K562 (cell line): Measurements from ENCODE around the gene FASTK. TPM values are rescaled to one million over a fixed set of nuclear protein-coding genes. Genes with fewer than 3 reads are reported as not detected.

Source experiments
- CTBP1 ChIP-seq: fragments of 450-650 bp; IDR thresholded peaks from 2 replicates; pipeline ENCODE4 v1.6.1; 2016; ENCODE audit warnings: borderline replicate concordance
- ILK ChIP-seq: fragments of 450-650 bp; IDR thresholded peaks from 2 replicates; pipeline ENCODE4 v1.6.1; 2016; ENCODE audit warnings: missing genetic modification characterization, low read depth, mild to moderate bottlenecking, missing compliant biosample characterization, moderate library complexity, borderline replicate concordance
- MCM3 ChIP-seq: fragments of 450-650 bp; IDR thresholded peaks from 2 replicates; pipeline ENCODE4 v1.6.1; 2016
- MYBL2 ChIP-seq, 2 experiments: fragments of 450-650 bp in 1 of 2; sonication (generic) in 1 of 2; formaldehyde crosslinking in 1 of 2; IDR thresholded peaks; 2 replicates each; pipeline versions ENCODE4 v1.6.1 to v1.8.1; 2017 to 2022; ENCODE audit warnings: borderline replicate concordance in 1 of 2, inconsistent platforms in 1 of 2, low read depth in 1 of 2, mild to moderate bottlenecking in 1 of 2, missing genetic modification reagents in 1 of 2, moderate library complexity in 1 of 2
- NR1H2 ChIP-seq: sonication (generic); formaldehyde crosslinking; IDR thresholded peaks from 2 replicates; pipeline ENCODE4 v1.4.0; 2020; ENCODE audit warnings: mild to moderate bottlenecking, missing genetic modification reagents
- RBFOX2 ChIP-seq: fragments of 200-400 bp; formaldehyde crosslinking; IDR thresholded peaks from 2 replicates; pipeline ENCODE4 v1.6.1; 2017; ENCODE audit warnings: low read depth, mild to moderate bottlenecking, low read length, moderate library complexity
- TEAD1 ChIP-seq, 2 experiments: fragments of 450-650 bp in 1 of 2; sonication (generic) in 1 of 2; formaldehyde crosslinking; IDR thresholded peaks; 2 replicates each; pipeline versions ENCODE4 v1.4.0 to v1.8.0; 2020 to 2022; ENCODE audit warnings: mild to moderate bottlenecking in 2 of 2, missing genetic modification reagents in 1 of 2
- ZBTB33 ChIP-seq: sonication (generic); formaldehyde crosslinking; IDR thresholded peaks from 2 replicates; pipeline ENCODE4 v1.8.1; 2023; ENCODE audit warnings: mild to moderate bottlenecking, missing genetic modification reagents
- ZKSCAN1 ChIP-seq: fragments of 150-350 bp; IDR thresholded peaks from 2 replicates; pipeline ENCODE4 v1.6.1; 2016; ENCODE audit warnings: low read depth, low read length
- ZNF174 ChIP-seq: fragments of 250-450 bp; sonication (Bioruptor Pico); IDR thresholded peaks from 2 replicates; pipeline ENCODE4 v1.4.0; 2020; ENCODE audit warnings: mild to moderate bottlenecking
- ZNF239 ChIP-seq: fragments of 250-450 bp; sonication (Bioruptor Pico); IDR thresholded peaks from 2 replicates; pipeline ENCODE4 v1.4.0; 2020; ENCODE audit warnings: mild to moderate bottlenecking
- ZNF431 ChIP-seq: sonication (generic); formaldehyde crosslinking; IDR thresholded peaks from 2 replicates; pipeline ENCODE4 v1.8.0; 2022; ENCODE audit warnings: mild to moderate bottlenecking, missing genetic modification reagents
- ZNF436 ChIP-seq: fragments of 250-450, 450-650 bp; sonication (Bioruptor Pico); formaldehyde crosslinking; IDR thresholded peaks from 2 replicates; pipeline ENCODE4 v1.7.0; 2020; ENCODE audit warnings: mild to moderate bottlenecking
- ZNF444 ChIP-seq: fragments of 250-450 bp; sonication (Bioruptor Pico); IDR thresholded peaks from 2 replicates; pipeline ENCODE4 v1.4.0; 2020; ENCODE audit warnings: mild to moderate bottlenecking, moderate library complexity
- polyA plus RNA-seq, 8 experiments: library from polyadenylated mRNA; depleted of rRNA in 4 of 8; stranded (reverse) in 5 of 8; unstranded in 3 of 8; fragments of >200 nt; fragmentation: Nextera tagmentation in 2 of 8; fragmentation: Illumina TruSeq in 1 of 8; extraction: Ambion mirVana in 2 of 8; extraction: Trizol in 1 of 8; gene quantifications; 2 replicates each; pipeline versions ENCODE4 v1.2.1 to v1.2.3, GENCODE V29; 2011 to 2014; ENCODE audit warnings: inconsistent platforms in 1 of 8, missing spikeins in 1 of 8
- total RNA-seq, 7 experiments: library from RNA; depleted of rRNA in 6 of 7; stranded (reverse); fragments of >200 nt in 6 of 7; fragmentation: Illumina TruSeq in 2 of 7; extraction: Trizol in 2 of 7; gene quantifications; 2 replicates each; pipeline versions ENCODE4 v1.2.1 to v1.2.3, GENCODE V29; 2011 to 2021; ENCODE audit warnings: low replicate concordance in 1 of 7
- TF ChIP-seq, protein P1 (sequence below): fragments of 450-650 bp; IDR thresholded peaks from 2 replicates; pipeline ENCODE4 v1.7.1; 2018; ENCODE audit warnings: mild to moderate bottlenecking, low read depth; ENCODE audit not compliant: partially characterized antibody
- TF ChIP-seq, protein P2 (sequence below), 2 experiments: fragments of 450-650 bp; formaldehyde crosslinking in 1 of 2; IDR thresholded peaks; 2 replicates each; pipeline versions ENCODE4 v1.4.0 to v1.6.1; 2014 to 2020; ENCODE audit warnings: mild to moderate bottlenecking in 2 of 2, borderline replicate concordance in 1 of 2, low read depth in 1 of 2

FASTK gene
- total and polyA plus RNA-seq, 9 of the 15 experiments (the other 6 are each of a cell fraction or from before 2014, with no cell fraction given): 0.51 to 150 (median 48.2) TPM

GRCh38 chr7:151091431-151091830, 10.8 kb upstream of the FASTK start (continued):
- TF ChIP-seq, protein P1, sequence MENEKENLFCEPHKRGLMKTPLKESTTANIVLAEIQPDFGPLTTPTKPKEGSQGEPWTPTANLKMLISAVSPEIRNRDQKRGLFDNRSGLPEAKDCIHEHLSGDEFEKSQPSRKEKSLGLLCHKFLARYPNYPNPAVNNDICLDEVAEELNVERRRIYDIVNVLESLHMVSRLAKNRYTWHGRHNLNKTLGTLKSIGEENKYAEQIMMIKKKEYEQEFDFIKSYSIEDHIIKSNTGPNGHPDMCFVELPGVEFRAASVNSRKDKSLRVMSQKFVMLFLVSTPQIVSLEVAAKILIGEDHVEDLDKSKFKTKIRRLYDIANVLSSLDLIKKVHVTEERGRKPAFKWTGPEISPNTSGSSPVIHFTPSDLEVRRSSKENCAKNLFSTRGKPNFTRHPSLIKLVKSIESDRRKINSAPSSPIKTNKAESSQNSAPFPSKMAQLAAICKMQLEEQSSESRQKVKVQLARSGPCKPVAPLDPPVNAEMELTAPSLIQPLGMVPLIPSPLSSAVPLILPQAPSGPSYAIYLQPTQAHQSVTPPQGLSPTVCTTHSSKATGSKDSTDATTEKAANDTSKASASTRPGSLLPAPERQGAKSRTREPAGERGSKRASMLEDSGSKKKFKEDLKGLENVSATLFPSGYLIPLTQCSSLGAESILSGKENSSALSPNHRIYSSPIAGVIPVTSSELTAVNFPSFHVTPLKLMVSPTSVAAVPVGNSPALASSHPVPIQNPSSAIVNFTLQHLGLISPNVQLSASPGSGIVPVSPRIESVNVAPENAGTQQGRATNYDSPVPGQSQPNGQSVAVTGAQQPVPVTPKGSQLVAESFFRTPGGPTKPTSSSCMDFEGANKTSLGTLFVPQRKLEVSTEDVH: no peak
- no peak for TF ChIP-seq ILK (tag)
- TF ChIP-seq ZNF239: no peak
- no peak for TF ChIP-seq ZNF436 (CRISPR knock-in tag)
- TF ChIP-seq MCM3: no peak
- no peak for TF ChIP-seq NR1H2
- TF ChIP-seq MYBL2 (IDR thresholded peaks at IDR 0.05; ENCODE audit: low read depth): no peak
- no peak for TF ChIP-seq MYBL2 (CRISPR knock-in tag; IDR thresholded peaks at IDR 0.05; ENCODE audit: borderline replicate concordance)
- no peak for TF ChIP-seq RBFOX2
- TF ChIP-seq ZNF444 (CRISPR knock-in tag): no peak
- TF ChIP-seq ZBTB33: 0 out of 2 replicates have a peak, but pooled peaks have one; percentile 14
- TF ChIP-seq, protein P2, sequence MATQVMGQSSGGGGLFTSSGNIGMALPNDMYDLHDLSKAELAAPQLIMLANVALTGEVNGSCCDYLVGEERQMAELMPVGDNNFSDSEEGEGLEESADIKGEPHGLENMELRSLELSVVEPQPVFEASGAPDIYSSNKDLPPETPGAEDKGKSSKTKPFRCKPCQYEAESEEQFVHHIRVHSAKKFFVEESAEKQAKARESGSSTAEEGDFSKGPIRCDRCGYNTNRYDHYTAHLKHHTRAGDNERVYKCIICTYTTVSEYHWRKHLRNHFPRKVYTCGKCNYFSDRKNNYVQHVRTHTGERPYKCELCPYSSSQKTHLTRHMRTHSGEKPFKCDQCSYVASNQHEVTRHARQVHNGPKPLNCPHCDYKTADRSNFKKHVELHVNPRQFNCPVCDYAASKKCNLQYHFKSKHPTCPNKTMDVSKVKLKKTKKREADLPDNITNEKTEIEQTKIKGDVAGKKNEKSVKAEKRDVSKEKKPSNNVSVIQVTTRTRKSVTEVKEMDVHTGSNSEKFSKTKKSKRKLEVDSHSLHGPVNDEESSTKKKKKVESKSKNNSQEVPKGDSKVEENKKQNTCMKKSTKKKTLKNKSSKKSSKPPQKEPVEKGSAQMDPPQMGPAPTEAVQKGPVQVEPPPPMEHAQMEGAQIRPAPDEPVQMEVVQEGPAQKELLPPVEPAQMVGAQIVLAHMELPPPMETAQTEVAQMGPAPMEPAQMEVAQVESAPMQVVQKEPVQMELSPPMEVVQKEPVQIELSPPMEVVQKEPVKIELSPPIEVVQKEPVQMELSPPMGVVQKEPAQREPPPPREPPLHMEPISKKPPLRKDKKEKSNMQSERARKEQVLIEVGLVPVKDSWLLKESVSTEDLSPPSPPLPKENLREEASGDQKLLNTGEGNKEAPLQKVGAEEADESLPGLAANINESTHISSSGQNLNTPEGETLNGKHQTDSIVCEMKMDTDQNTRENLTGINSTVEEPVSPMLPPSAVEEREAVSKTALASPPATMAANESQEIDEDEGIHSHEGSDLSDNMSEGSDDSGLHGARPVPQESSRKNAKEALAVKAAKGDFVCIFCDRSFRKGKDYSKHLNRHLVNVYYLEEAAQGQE (IDR thresholded peaks at IDR 0.05; ENCODE audit: borderline replicate concordance): peak; percentile 41; the same call in 1 of the 2 replicates
- TF ChIP-seq, protein P2 (CRISPR knock-in tag; IDR thresholded peaks at IDR 0.05; ENCODE audit: low read depth): no peak
- TF ChIP-seq ZNF174 (CRISPR knock-in tag): no peak
- TF ChIP-seq ZNF431 (CRISPR knock-in tag): no peak
- TF ChIP-seq CTBP1: 0 out of 2 replicates have a peak, but pooled peaks have one; percentile 25
- TF ChIP-seq TEAD1 (CRISPR knock-in tag; IDR thresholded peaks at IDR 0.05): 0 out of 4 replicates have a peak, but pooled peaks of 1 of the 2 experiments have one; percentile 19
- TF ChIP-seq ZKSCAN1: no peak
